Right atrium auricular region (tissue), 2 donors: Measurements from ENCODE around the gene KCNIP1. TPM values are rescaled to one million over a fixed set of nuclear protein-coding genes. Genes with fewer than 3 reads are reported as not detected.

Source experiments
- DNase-seq: peaks from one replicate; pipeline ENCODE4 v3.0.0-alpha.2; 2019; ENCODE audit warnings: low spot score
- H3K27ac ChIP-seq, 2 donors: fragments of 200-600 bp; sonication (generic); 1 replicate in 1 of 2; 2 replicates in 1 of 2; pipeline ENCODE4 v1.5.1; 2016 to 2019
- H3K27me3 ChIP-seq, 2 donors: fragments of 200-600 bp; sonication (generic); one replicate each; pipeline versions ENCODE4 v1.5.1 to v1.6.0; 2017 to 2019
- H3K36me3 ChIP-seq: fragments of 200-600 bp; sonication (generic); one replicate; pipeline ENCODE4 v1.5.1; 2016
- H3K4me1 ChIP-seq, 2 donors: fragments of 200-600 bp; sonication (generic); one replicate each; pipeline versions ENCODE4 v1.5.1 to v1.6.0; 2017 to 2019
- H3K4me3 ChIP-seq, 2 donors: fragments of 200-600 bp; sonication (generic); 1 replicate in 1 of 2; 2 replicates in 1 of 2; pipeline ENCODE4 v1.5.1; 2017 to 2019; ENCODE audit warnings: mild to moderate bottlenecking in 1 of 2, moderate library complexity in 1 of 2
- H3K9me3 ChIP-seq, 2 donors: fragments of 200-600 bp; sonication (generic); one replicate each; pipeline ENCODE4 v1.5.1; 2019
- CTCF ChIP-seq, 2 donors: fragments of 200-600 bp; sonication (generic); IDR thresholded peaks; one replicate each; pipeline ENCODE4 v1.5.1; 2019; ENCODE audit warnings: antibody characterized with exemption in 2 of 2
- total RNA-seq, 2 donors: library from RNA; depleted of rRNA; stranded (reverse); fragments of >200 nt; gene quantifications; one replicate each; pipeline ENCODE4 v1.1.0, GENCODE V29; 2016

KCNIP1 gene
- total RNA-seq, 2 donors from 2014 or later, result not detected

GRCh38 chr5:170614065-170614490 lies 110.3 kb downstream of the KCNIP1 start:
- H3K36me3 ChIP-seq, result no peaks in the 10 kb centered on the region
- no peak overlapping the region for H3K27ac ChIP-seq
- no peaks in the 10 kb centered on the region for H3K9me3 ChIP-seq
- no peaks in the 10 kb centered on the region for H3K27me3 ChIP-seq
- no peaks in the 10 kb centered on the region for H3K4me1 ChIP-seq
- no peak for TF ChIP-seq CTCF (IDR thresholded peaks at IDR 0.05)
- H3K4me3 ChIP-seq, result no peak overlapping the region
- no peak for DNase-seq

GRCh38 chr5:170614720-170615119 lies 110.9 kb downstream of the KCNIP1 start:
- Histone ChIP-seq H3K27me3 (no peaks in the 10 kb centered on the region), H3K9me3 (no peaks in the 10 kb centered on the region), H3K36me3 (no peaks in the 10 kb centered on the region), H3K4me1 (no peaks in the 10 kb centered on the region), H3K4me3 (no peak overlapping the region), H3K27ac (no peak overlapping the region)
- no peak for TF ChIP-seq CTCF (IDR thresholded peaks at IDR 0.05)
- DNase-seq, result no peak

GRCh38 chr5:170617533-170618490 lies 114.0 kb downstream of the KCNIP1 start:
- TF ChIP-seq CTCF (IDR thresholded peaks at IDR 0.05), result no peak
- Histone ChIP-seq H3K27me3 (no peaks in the 10 kb centered on the region), H3K36me3 (no peaks in the 10 kb centered on the region), H3K27ac (no peak overlapping the region), H3K4me1 (no peaks in the 10 kb centered on the region), H3K4me3 (no peak overlapping the region), H3K9me3 (no peaks in the 10 kb centered on the region)
- no peak for DNase-seq

DNA sequence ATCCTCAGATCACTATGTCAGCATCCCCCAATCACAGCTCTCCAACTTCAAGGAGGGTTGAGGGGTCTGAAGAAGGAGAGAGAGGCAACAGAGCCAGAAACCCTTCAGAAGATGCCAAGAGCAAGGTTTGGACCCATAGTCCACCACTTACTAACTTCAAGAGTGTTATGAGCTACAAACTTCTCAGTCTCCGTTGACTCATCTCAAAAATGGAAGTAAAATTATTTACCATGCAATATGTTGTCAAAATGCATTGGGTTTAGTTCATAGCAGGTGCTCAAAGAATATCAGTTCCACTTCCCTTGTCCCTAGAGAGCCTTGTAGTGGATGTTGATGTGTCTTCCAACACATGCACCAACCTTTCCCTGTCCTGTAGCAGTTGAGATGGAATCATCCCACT lies 116.0 kb downstream of the KCNIP1 start:
- H3K27me3 ChIP-seq, result no peaks in the 10 kb centered on the region
- no peak for TF ChIP-seq CTCF (IDR thresholded peaks at IDR 0.05)
- H3K4me3 ChIP-seq, result no peak overlapping the region
- H3K4me1 ChIP-seq, result no peaks in the 10 kb centered on the region
- H3K36me3 ChIP-seq, result no peaks in the 10 kb centered on the region
- no peaks in the 10 kb centered on the region for H3K9me3 ChIP-seq
- no peak for DNase-seq
- no peak overlapping the region for H3K27ac ChIP-seq

GRCh38 chr5:170622933-170623332 lies 119.1 kb downstream of the KCNIP1 start:
- TF ChIP-seq CTCF (IDR thresholded peaks at IDR 0.05), result no peak
- no peaks in the 10 kb centered on the region for H3K36me3 ChIP-seq
- no peak overlapping the region for H3K4me3 ChIP-seq
- H3K27ac ChIP-seq, result no peak overlapping the region
- no peaks in the 10 kb centered on the region for H3K9me3 ChIP-seq
- DNase-seq, result no peak
- H3K27me3 ChIP-seq, result no peaks in the 10 kb centered on the region
- H3K4me1 ChIP-seq, result no peaks in the 10 kb centered on the region
